Mesendoderm (in vitro differentiated cells): ENCODE results near the gene ILKAP. TPM values are rescaled to one million over a fixed set of nuclear protein-coding genes. Genes with fewer than 3 reads are reported as not detected.

Experiments
- DNase-seq: peaks from one replicate; pipeline ENCODE4 v3.0.0; 2013
- H2AK5ac ChIP-seq: 2 replicates; pipeline ENCODE4 v1.6.1; 2013; ENCODE audit warnings: low read length, inconsistent platforms
- H2BK120ac ChIP-seq: 2 replicates; pipeline ENCODE4 v1.6.1; 2013; ENCODE audit warnings: low read depth, mild to moderate bottlenecking, low read length, moderate library complexity, mixed read lengths
- H2BK15ac ChIP-seq: replicated peaks from 2 replicates; pipeline ENCODE4 v1.6.1; 2013; ENCODE audit warnings: low read depth, mild to moderate bottlenecking, moderate library complexity
- H2BK5ac ChIP-seq: 2 replicates; pipeline ENCODE4 v1.6.1; 2013; ENCODE audit warnings: low read length, inconsistent platforms
- H3K18ac ChIP-seq: 2 replicates; pipeline ENCODE4 v1.6.1; 2013; ENCODE audit warnings: mild to moderate bottlenecking, low read length, mixed read lengths
- H3K23ac ChIP-seq: one replicate; pipeline ENCODE4 v1.6.1; 2013; ENCODE audit warnings: low read length
- H3K27ac ChIP-seq: 2 replicates; pipeline ENCODE4 v1.5.1; 2013; ENCODE audit warnings: low read depth, mild to moderate bottlenecking, inconsistent platforms, low read length, moderate library complexity
- H3K27me3 ChIP-seq: 2 replicates; pipeline ENCODE4 v1.6.1; 2013; ENCODE audit warnings: low read length, control low read depth, mild to moderate bottlenecking, inconsistent platforms; ENCODE audit not compliant: insufficient read depth, poor library complexity
- H3K36me3 ChIP-seq: 2 replicates; pipeline ENCODE4 v1.6.1; 2013; ENCODE audit warnings: low read length, inconsistent platforms; ENCODE audit not compliant: control insufficient read depth, insufficient read depth
- H3K4ac ChIP-seq: one replicate; pipeline ENCODE4 v1.6.1; 2013; ENCODE audit warnings: low read depth, mild to moderate bottlenecking, low read length, moderate library complexity
- H3K4me1 ChIP-seq: 2 replicates; pipeline ENCODE4 v1.6.1; 2013; ENCODE audit warnings: low read depth, low read length, inconsistent platforms; ENCODE audit not compliant: control insufficient read depth
- H3K4me2 ChIP-seq: 2 replicates; pipeline ENCODE4 v1.6.1; 2013; ENCODE audit warnings: low read length
- H3K4me3 ChIP-seq: 2 replicates; pipeline ENCODE4 v1.5.1; 2013; ENCODE audit warnings: mild to moderate bottlenecking, low read length
- H3K56ac ChIP-seq: one replicate; pipeline ENCODE4 v1.6.1; 2013; ENCODE audit warnings: low read length
- H3K79me1 ChIP-seq: 2 replicates; pipeline ENCODE4 v1.6.1; 2013; ENCODE audit warnings: low read length, inconsistent platforms
- H3K79me2 ChIP-seq: 2 replicates; pipeline ENCODE4 v1.6.1; 2013; ENCODE audit warnings: mild to moderate bottlenecking, low read length; ENCODE audit not compliant: control insufficient read depth, insufficient read depth
- H3K9ac ChIP-seq: 2 replicates; pipeline ENCODE4 v1.6.1; 2013; ENCODE audit warnings: low read length, inconsistent platforms
- H4K5ac ChIP-seq: one replicate; pipeline ENCODE4 v1.6.1; 2013; ENCODE audit warnings: low read length
- H4K8ac ChIP-seq: one replicate; pipeline ENCODE4 v1.6.1; 2013; ENCODE audit warnings: low read depth, mild to moderate bottlenecking, control low read depth, low read length, moderate library complexity
- WGBS: extraction: QIAGEN DNeasy Blood & Tissue Kit; methylation state at CpG from one replicate; pipeline ENCODE4 v1.1.7; 2013; ENCODE audit warnings: low lambda C conversion rate, missing lambda C conversion rate; ENCODE audit not compliant: insufficient coverage; ENCODE audit errors: extremely low coverage; 5-methylcytosine and 5-hydroxymethylcytosine counted together
- polyA plus RNA-seq, 2 experiments: library from polyadenylated mRNA; stranded (reverse); fragments of 200-250 nt; gene quantifications; one replicate each; pipeline ENCODE4 v1.2.3, GENCODE V29; 2013

Gene ILKAP
- 25.4 TPM for polyA plus RNA-seq (2013, experiment 1 of 2)
- 25.4 TPM for polyA plus RNA-seq (2013, experiment 2 of 2)

- H3K4me3 ChIP-seq = peak within 1 kb of the TSS; percentile 52
- H3K27ac ChIP-seq = peak within 1 kb of the TSS; percentile 42
- H4K5ac ChIP-seq = peak within 1 kb of the TSS; percentile 89
- whole genome bisulfite sequencing = no CpG with 5 or more reads among the region's 126 CpGs
- peaks cover 40% of the 10 kb centered on the region for H3K79me2 ChIP-seq
- H4K8ac ChIP-seq = peak within 1 kb of the TSS; percentile 78
- no peaks in the 10 kb centered on the region for H3K27me3 ChIP-seq
- peak within 1 kb of the TSS; percentile 75 for H3K23ac ChIP-seq
- H3K56ac ChIP-seq = peak within 1 kb of the TSS; percentile 94
- H3K18ac ChIP-seq = peak within 1 kb of the TSS; percentile 95
- peak within 1 kb of the TSS; percentile 96 for H3K4me2 ChIP-seq
- peak; percentile 84 for DNase-seq
- peak within 1 kb of the TSS; percentile 90 for H3K4ac ChIP-seq
- no peak within 1 kb of the TSS for H2BK120ac ChIP-seq
- H3K9ac ChIP-seq = peak within 1 kb of the TSS; percentile 93
- H2BK5ac ChIP-seq = no peak within 1 kb of the TSS
- no peaks in the 10 kb centered on the region for H3K36me3 ChIP-seq
- peaks cover 12% of the 10 kb centered on the region for H3K79me1 ChIP-seq
- peak within 1 kb of the TSS; percentile 32 for H2AK5ac ChIP-seq
- H2BK15ac ChIP-seq = no peak within 1 kb of the TSS
- H3K4me1 ChIP-seq = no peaks in the 10 kb centered on the region
These were observed at the start of gene ILKAP for GRCh38 chr2:238203094-238203972. ILKAP (minus strand) TSS chr2:238203695; CDS start chr2:238203553, 142 bp downstream.

- Histone ChIP-seq H3K4me2 (no peak overlapping the region), H2BK5ac (no peak overlapping the region), H3K9ac (no peak overlapping the region), H3K79me2 (no peaks in the 10 kb centered on the region), H3K27ac (no peak overlapping the region), H3K4me1 (no peaks in the 10 kb centered on the region), H3K56ac (no peak overlapping the region), H3K18ac (no peak overlapping the region), H4K5ac (no peak overlapping the region), H3K36me3 (peaks cover 1% of the 10 kb centered on the region), H3K79me1 (no peaks in the 10 kb centered on the region), H2BK15ac (no peak overlapping the region), H3K23ac (no peak overlapping the region), H2AK5ac (no peak overlapping the region), H3K4ac (no peak overlapping the region), H3K4me3 (no peak overlapping the region), H3K27me3 (no peaks in the 10 kb centered on the region), H4K8ac (no peak overlapping the region), H2BK120ac (no peak overlapping the region)
- DNase-seq = no peak
- no CpG with 5 or more reads among the region's 35 CpGs for WGBS
These were observed 49.5 kb upstream of the ILKAP start for GRCh38 chr2:238252766-238253630.

GRCh38 chr2:238251986-238252385, 48.5 kb upstream of the ILKAP start:
- H3K9ac ChIP-seq = no peak overlapping the region
- H2BK15ac ChIP-seq = no peak overlapping the region
- no peak overlapping the region for H2BK120ac ChIP-seq
- H3K27ac ChIP-seq = no peak overlapping the region
- no peak overlapping the region for H3K56ac ChIP-seq
- no peak overlapping the region for H3K18ac ChIP-seq
- H3K79me2 ChIP-seq = no peaks in the 10 kb centered on the region
- no peak overlapping the region for H3K4ac ChIP-seq
- H3K79me1 ChIP-seq = no peaks in the 10 kb centered on the region
- H3K4me1 ChIP-seq = no peaks in the 10 kb centered on the region
- WGBS = no CpG with 5 or more reads among the region's 11 CpGs
- no peak overlapping the region for H3K23ac ChIP-seq
- no peak overlapping the region for H4K8ac ChIP-seq
- DNase-seq = no peak
- H2BK5ac ChIP-seq = no peak overlapping the region
- H4K5ac ChIP-seq = no peak overlapping the region
- H3K36me3 ChIP-seq = peaks cover 1% of the 10 kb centered on the region
- H2AK5ac ChIP-seq = no peak overlapping the region
- no peaks in the 10 kb centered on the region for H3K27me3 ChIP-seq
- H3K4me2 ChIP-seq = no peak overlapping the region
- H3K4me3 ChIP-seq = no peak overlapping the region

- Histone ChIP-seq H3K27me3 (no peaks in the 10 kb centered on the region), H3K4me1 (no peaks in the 10 kb centered on the region), H3K36me3 (peaks cover 1% of the 10 kb centered on the region), H2BK5ac (no peak overlapping the region), H3K27ac (no peak overlapping the region), H3K4me3 (no peak overlapping the region), H2BK15ac (no peak overlapping the region), H3K4ac (no peak overlapping the region), H4K8ac (no peak overlapping the region), H3K23ac (no peak overlapping the region), H4K5ac (no peak overlapping the region), H2BK120ac (no peak overlapping the region), H3K18ac (no peak overlapping the region), H3K9ac (no peak overlapping the region), H3K56ac (no peak overlapping the region), H3K4me2 (no peak overlapping the region), H3K79me1 (no peaks in the 10 kb centered on the region), H3K79me2 (no peaks in the 10 kb centered on the region), H2AK5ac (no peak overlapping the region)
- WGBS = no CpG with 5 or more reads among the region's 12 CpGs
- no peak for DNase-seq
These were observed 47.8 kb upstream of the ILKAP start for GRCh38 chr2:238251331-238251730.

- Histone ChIP-seq H4K8ac (no peak overlapping the region), H3K56ac (no peak overlapping the region), H2BK5ac (no peak overlapping the region), H2BK15ac (no peak overlapping the region), H2AK5ac (no peak overlapping the region), H3K79me2 (no peaks in the 10 kb centered on the region), H3K27me3 (no peaks in the 10 kb centered on the region), H3K9ac (no peak overlapping the region), H3K4me1 (no peaks in the 10 kb centered on the region), H3K27ac (no peak overlapping the region), H4K5ac (no peak overlapping the region), H3K4me3 (no peak overlapping the region), H3K79me1 (no peaks in the 10 kb centered on the region), H3K4ac (no peak overlapping the region), H3K23ac (no peak overlapping the region), H3K4me2 (no peak overlapping the region), H2BK120ac (no peak overlapping the region), H3K18ac (no peak overlapping the region), H3K36me3 (peaks cover 1% of the 10 kb centered on the region)
- DNase-seq = no peak
- no CpG with 5 or more reads among the region's 7 CpGs for WGBS
These were observed 47.4 kb upstream of the ILKAP start for GRCh38 chr2:238250896-238251295.
